T-cell (primary cell): Measurements from ENCODE around the gene DSCAM. TPM values are rescaled to one million over a fixed set of nuclear protein-coding genes. Genes with fewer than 3 reads are reported as not detected.

Experiments used
- ATAC-seq, 4 experiments: fragments of 200-7000 bp in 3 of 4; fragments of 150-1000 bp in 1 of 4; cut with Tn5 transposase; replicated peaks in 1 of 4; 1 replicate in 3 of 4; 2 replicates in 1 of 4; pipeline ENCODE4 v1.10.0; 2021; ENCODE audit warnings: moderate library complexity in 3 of 4, mild to moderate bottlenecking in 2 of 4, moderate number of reproducible peaks in 1 of 4
- CTCF ChIA-PET, 2 donors: fragments of 300-600 bp; sonication (Branson Sonifier 250); formaldehyde crosslinking; loops; one replicate each; lab custom pipeline; 2022; ENCODE audit warnings: antibody characterized with exemption in 2 of 2; lab: Charles Lee
- POLR2A ChIA-PET, 2 donors: fragments of 300-600 bp; sonication (Branson Sonifier 250); formaldehyde crosslinking; loops; one replicate each; lab custom pipeline; 2022; ENCODE audit warnings: antibody characterized with exemption in 2 of 2; lab: Charles Lee
- DNase-seq, 35 experiments: peaks; one replicate each; pipeline versions ENCODE4 v3.0.0 to v3.0.0-alpha.2; 2013 to 2023
- H3K27ac ChIP-seq: one replicate; pipeline ENCODE4 v1.5.1; 2013; ENCODE audit warnings: low read length
- H3K27me3 ChIP-seq, 2 experiments: replicated peaks in 1 of 2; 1 replicate in 1 of 2; 2 replicates in 1 of 2; pipeline versions ENCODE4 v1.6.1 to v1.7.0; 2013; ENCODE audit warnings: low read length in 1 of 2, mixed read lengths in 1 of 2; ENCODE audit not compliant: control insufficient read depth in 2 of 2, insufficient read depth in 2 of 2; ENCODE audit errors: extremely low read depth in 1 of 2
- H3K36me3 ChIP-seq, 2 donors: 1 replicate in 1 of 2; 2 replicates in 1 of 2; pipeline versions ENCODE4 v1.6.1 to v1.7.0; 2013; ENCODE audit warnings: low read length in 1 of 2; ENCODE audit not compliant: control insufficient read depth in 2 of 2, insufficient read depth in 1 of 2; ENCODE audit errors: extremely low read depth in 1 of 2
- H3K4me1 ChIP-seq, 2 experiments: 1 replicate in 1 of 2; 2 replicates in 1 of 2; pipeline versions ENCODE4 v1.6.1 to v1.7.0; 2013; ENCODE audit warnings: low read length in 2 of 2, mixed read lengths in 1 of 2; ENCODE audit not compliant: insufficient read depth in 2 of 2, control insufficient read depth in 1 of 2; ENCODE audit errors: extremely low read depth in 1 of 2
- H3K4me3 ChIP-seq, 2 donors: 1 replicate in 1 of 2; 2 replicates in 1 of 2; pipeline versions ENCODE4 v1.5.1 to v1.7.0; 2013; ENCODE audit warnings: mild to moderate bottlenecking in 2 of 2, low read length in 1 of 2, moderate library complexity in 1 of 2; ENCODE audit not compliant: control insufficient read depth in 1 of 2; ENCODE audit errors: extremely low read depth in 1 of 2
- H3K9me3 ChIP-seq: 2 replicates; pipeline ENCODE4 v1.7.0; 2013
- H3K27ac Mint-ChIP-seq, 2 donors: one replicate each; pipeline ENCODE4 v1.8.0; 2020 to 2021; ENCODE audit warnings: mild to moderate bottlenecking in 2 of 2, mixed read lengths in 2 of 2
- H3K27me3 Mint-ChIP-seq, 2 donors: one replicate each; pipeline ENCODE4 v1.8.0; 2021 to 2022; ENCODE audit warnings: mixed read lengths in 2 of 2
- H3K36me3 Mint-ChIP-seq: one replicate; pipeline ENCODE4 v1.8.0; 2021; ENCODE audit warnings: mixed read lengths
- H3K4me1 Mint-ChIP-seq, 3 donors: one replicate each; pipeline ENCODE4 v1.8.0; 2020 to 2022; ENCODE audit warnings: mixed read lengths in 3 of 3, mild to moderate bottlenecking in 1 of 3
- H3K4me3 Mint-ChIP-seq, 3 donors: one replicate each; pipeline ENCODE4 v1.8.0; 2020 to 2022; ENCODE audit warnings: mild to moderate bottlenecking in 3 of 3, mixed read lengths in 3 of 3, moderate library complexity in 3 of 3
- H3K9me3 Mint-ChIP-seq, 3 donors: one replicate each; pipeline ENCODE4 v1.8.0; 2020 to 2022; ENCODE audit warnings: mixed read lengths in 3 of 3
- WGBS: methylation state at CpG from one replicate; pipeline ENCODE4 v1.1.5; 2013; ENCODE audit warnings: missing lambda C conversion rate; ENCODE audit not compliant: insufficient coverage; 5-methylcytosine and 5-hydroxymethylcytosine counted together
- total RNA-seq, 35 experiments: library from RNA in 6 of 35; stranded (reverse) in 6 of 35; fragments of 120-200 nt in 1 of 35; gene quantifications; one replicate each; pipeline versions ENCODE4 v1.2.1 to v1.2.4 and lab custom pipeline; 2013 to 2026

DSCAM gene
- total RNA-seq, 5 donors from 2014 or later (not counting 1 experiment from before 2014, with no cell fraction given), result not detected

DNA sequence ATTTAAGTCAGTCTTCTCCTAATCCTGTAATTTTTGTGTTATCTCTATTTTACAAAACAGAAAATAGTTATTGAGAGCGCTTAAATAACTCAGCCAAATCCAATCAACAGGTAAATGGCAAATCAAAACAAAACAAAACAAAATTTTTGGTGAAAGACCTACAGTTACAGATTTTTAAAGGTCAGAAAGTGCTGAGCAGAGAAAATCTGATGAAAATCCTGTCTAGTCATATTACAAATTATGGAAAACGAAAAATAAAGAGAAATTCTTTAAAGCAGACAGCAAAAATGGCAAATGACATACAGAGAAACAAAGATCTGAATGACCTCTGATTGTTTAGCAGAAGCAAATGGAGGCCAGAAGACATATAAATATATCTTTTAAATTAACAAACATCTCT is 497.4 kb downstream of the DSCAM start:
- Mint-ChIP-seq H3K27me3 (no peaks in the 10 kb centered on the region), H3K36me3 (no peaks in the 10 kb centered on the region), H3K27ac (no peak overlapping the region), H3K4me3 (no peak overlapping the region), H3K4me1 (no peaks in the 10 kb centered on the region), H3K9me3 (peaks cover 3 to 14% (median 4%) of the 10 kb centered on the region in 3 donors)
- DNase-seq (no peak), ATAC-seq (no peak)
- ChIA-PET POLR2A (no interaction called here), CTCF (no interaction called here)
- Histone ChIP-seq H3K36me3 (no peaks in the 10 kb centered on the region), H3K9me3 (no peaks in the 10 kb centered on the region), H3K27ac (no peak overlapping the region), H3K27me3 (no peaks in the 10 kb centered on the region), H3K4me1 (no peaks in the 10 kb centered on the region), H3K4me3 (no peak overlapping the region)
- no CpG with 5 or more reads among the region's 2 CpGs for WGBS

DNA sequence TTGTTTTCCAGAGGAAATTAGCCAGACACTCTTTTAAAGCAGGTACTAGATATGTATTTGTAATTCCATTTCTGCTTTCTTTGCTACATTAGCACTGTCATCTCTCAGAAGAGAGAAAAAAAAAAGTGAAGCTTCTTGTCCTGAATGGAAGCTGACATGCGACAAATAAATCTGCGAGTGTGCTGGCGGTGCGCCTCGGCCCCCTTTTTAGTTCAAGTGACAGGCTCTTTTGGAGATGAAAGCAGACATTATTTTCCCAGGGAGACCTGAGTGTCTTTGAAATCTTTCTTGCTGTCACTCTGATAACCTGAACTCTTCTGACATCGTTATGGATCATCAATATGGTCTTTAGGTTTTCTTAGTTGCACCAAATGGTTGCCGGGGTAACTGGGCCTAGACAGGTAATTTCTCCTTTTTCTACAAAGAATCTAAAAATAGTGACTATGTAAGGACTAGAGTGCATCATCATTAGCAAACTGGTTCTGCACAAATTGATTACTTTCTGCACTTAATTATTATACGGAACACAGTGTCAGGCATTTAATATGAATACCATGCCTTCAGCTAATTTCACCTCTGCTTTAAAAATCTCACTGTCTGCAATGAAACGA is 501.1 kb downstream of the DSCAM start:
- 98% methylated on average over 5 of the region's 9 CpGs for WGBS
- H3K9me3 Mint-ChIP-seq, result peaks cover 0 to 5% (median 4%) of the 10 kb centered on the region in 3 donors
- H3K27me3 Mint-ChIP-seq, result no peaks in the 10 kb centered on the region

DNA sequence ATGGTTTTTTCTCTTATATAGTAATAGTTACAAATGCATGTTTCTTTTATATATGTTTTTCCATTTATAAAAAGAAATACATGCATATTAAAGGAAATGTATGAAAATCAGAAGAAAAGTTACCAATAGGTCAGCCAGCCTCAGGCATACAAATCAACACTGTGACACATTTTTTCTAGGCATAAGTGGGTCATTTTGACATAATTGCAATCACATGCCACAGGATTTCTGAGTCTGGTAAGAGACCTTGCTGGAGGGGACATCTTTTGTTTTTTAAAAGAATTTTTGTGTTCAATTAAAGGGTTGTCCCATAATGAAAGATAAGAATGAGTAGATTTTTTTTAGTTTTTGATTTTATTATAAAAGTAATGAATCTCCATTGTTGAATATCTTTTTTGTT is 506.6 kb downstream of the DSCAM start:
- Mint-ChIP-seq H3K4me3 (no peak overlapping the region), H3K27me3 (no peaks in the 10 kb centered on the region), H3K27ac (no peak overlapping the region), H3K4me1 (no peaks in the 10 kb centered on the region), H3K36me3 (no peaks in the 10 kb centered on the region), H3K9me3 (peaks cover 2 to 9% (median 3%) of the 10 kb centered on the region in 3 donors)
- POLR2A ChIA-PET, result no interaction called here
- CTCF ChIA-PET, result no interaction called here
- Histone ChIP-seq H3K36me3 (no peaks in the 10 kb centered on the region), H3K27ac (no peak overlapping the region), H3K4me3 (no peak overlapping the region), H3K4me1 (no peaks in the 10 kb centered on the region), H3K27me3 (no peaks in the 10 kb centered on the region), H3K9me3 (no peaks in the 10 kb centered on the region)
- DNase-seq, result no peak
- ATAC-seq, result no peak

More for the DNA sequence above, 501.1 kb downstream of the DSCAM start:
- Histone ChIP-seq H3K36me3 (no peaks in the 10 kb centered on the region), H3K27me3 (no peaks in the 10 kb centered on the region), H3K27ac (no peak overlapping the region), H3K4me3 (no peak overlapping the region), H3K4me1 (no peaks in the 10 kb centered on the region), H3K9me3 (no peaks in the 10 kb centered on the region)
- ATAC-seq, result no peak
- H3K4me1 Mint-ChIP-seq, result no peaks in the 10 kb centered on the region
- ChIA-PET CTCF (no interaction called here), POLR2A (no interaction called here)
- DNase-seq, result no peak
- H3K36me3 Mint-ChIP-seq, result no peaks in the 10 kb centered on the region
- H3K4me3 Mint-ChIP-seq, result no peak overlapping the region
- no peak overlapping the region for H3K27ac Mint-ChIP-seq

DNA sequence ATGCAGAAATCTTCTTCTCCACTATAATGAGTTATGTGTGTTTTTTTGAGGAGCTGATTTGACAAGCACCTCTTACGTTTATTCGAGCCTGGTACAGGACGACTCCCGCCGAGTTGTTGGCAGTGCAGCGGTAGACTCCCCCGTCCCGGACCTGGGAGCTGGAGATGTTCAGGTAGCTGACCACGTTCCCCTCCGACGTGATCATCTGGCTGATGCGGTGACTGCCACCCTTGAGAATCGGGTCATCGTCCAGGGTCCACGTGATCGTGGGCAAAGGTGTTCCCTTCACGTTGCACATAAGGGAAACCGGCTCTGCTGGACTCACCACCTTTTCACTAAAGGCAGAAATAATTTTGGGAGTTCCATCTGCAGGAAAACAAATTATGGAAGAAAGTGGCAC is 507.9 kb downstream of the DSCAM start:
- Histone ChIP-seq H3K4me3 (no peak overlapping the region), H3K27me3 (no peaks in the 10 kb centered on the region), H3K27ac (no peak overlapping the region), H3K36me3 (no peaks in the 10 kb centered on the region), H3K9me3 (no peaks in the 10 kb centered on the region), H3K4me1 (no peaks in the 10 kb centered on the region)
- ATAC-seq, result no peak
- Mint-ChIP-seq H3K4me1 (no peaks in the 10 kb centered on the region), H3K27ac (no peak overlapping the region), H3K4me3 (no peak overlapping the region), H3K36me3 (no peaks in the 10 kb centered on the region), H3K27me3 (no peaks in the 10 kb centered on the region), H3K9me3 (peaks cover 2 to 6% (median 3%) of the 10 kb centered on the region in 3 donors)
- DNase-seq, result no peak
- POLR2A ChIA-PET, result no interaction called here
- CTCF ChIA-PET, result no interaction called here
- WGBS, result 93% methylated on average over 13 of the region's 18 CpGs

DNA sequence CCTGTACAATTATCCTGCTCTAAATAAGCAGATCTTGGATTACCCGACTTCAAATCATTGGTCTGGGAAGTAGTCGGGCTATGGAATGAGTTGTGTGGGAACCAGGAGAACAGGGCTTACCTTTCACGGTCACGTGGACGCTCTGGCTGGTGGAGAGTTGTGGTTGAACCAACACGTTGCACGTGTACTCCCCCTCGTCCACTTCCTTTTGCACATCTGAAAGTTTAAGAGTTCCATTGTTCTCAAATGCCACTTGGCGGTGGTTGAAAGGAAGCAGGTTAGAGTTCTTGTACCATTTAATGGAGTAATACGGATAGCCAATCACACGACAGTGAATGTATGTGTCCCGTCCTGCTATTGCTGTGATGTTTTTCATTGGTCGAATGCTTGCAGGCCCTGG is 509.0 kb downstream of the DSCAM start:
- POLR2A ChIA-PET, result no interaction called here
- H3K4me3 ChIP-seq, result no peak overlapping the region
- H3K36me3 ChIP-seq, result no peaks in the 10 kb centered on the region

DNA sequence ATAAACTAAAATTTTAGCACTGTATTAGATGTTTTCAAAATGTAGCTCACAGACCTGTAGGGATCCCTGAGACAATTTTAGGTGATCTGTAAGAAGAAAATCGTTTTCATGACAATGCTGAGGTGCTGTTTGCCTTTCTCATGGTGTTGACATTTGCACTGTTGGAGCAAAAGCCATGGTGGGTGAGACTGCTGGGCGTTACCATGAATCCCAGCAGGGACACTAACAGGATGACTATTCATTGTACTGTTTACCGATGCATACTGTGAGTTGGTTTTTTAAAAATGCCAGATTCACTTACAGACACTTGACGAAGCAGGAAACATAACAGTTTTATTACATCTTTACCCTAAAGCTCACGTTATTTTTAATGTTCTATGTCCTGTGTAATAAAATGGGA is 511.3 kb downstream of the DSCAM start:
- Mint-ChIP-seq H3K4me3 (no peak overlapping the region), H3K36me3 (no peaks in the 10 kb centered on the region), H3K27ac (no peak overlapping the region), H3K4me1 (no peaks in the 10 kb centered on the region), H3K9me3 (peaks cover 2 to 6% (median 3%) of the 10 kb centered on the region in 3 donors), H3K27me3 (no peaks in the 10 kb centered on the region)
- no peak overlapping the region for H3K27ac ChIP-seq
- H3K4me3 ChIP-seq, result no peak overlapping the region
- ChIA-PET CTCF (no interaction called here), POLR2A (no interaction called here)
- no peak for ATAC-seq
- WGBS, result 0% methylated on average over 1 of the region's 5 CpGs
- no peaks in the 10 kb centered on the region for H3K9me3 ChIP-seq
- no peaks in the 10 kb centered on the region for H3K27me3 ChIP-seq
- H3K4me1 ChIP-seq, result no peaks in the 10 kb centered on the region
- H3K36me3 ChIP-seq, result no peaks in the 10 kb centered on the region
- DNase-seq, result no peak

More for the DNA sequence above, 509.0 kb downstream of the DSCAM start:
- WGBS, result 83% methylated on average over 10 of the region's 13 CpGs
- no peak overlapping the region for H3K27ac Mint-ChIP-seq
- Histone ChIP-seq H3K9me3 (no peaks in the 10 kb centered on the region), H3K27ac (no peak overlapping the region), H3K27me3 (no peaks in the 10 kb centered on the region), H3K4me1 (no peaks in the 10 kb centered on the region)
- H3K4me3 Mint-ChIP-seq, result no peak overlapping the region
- H3K36me3 Mint-ChIP-seq, result no peaks in the 10 kb centered on the region
- ATAC-seq (no peak), DNase-seq (no peak)
- no peaks in the 10 kb centered on the region for H3K27me3 Mint-ChIP-seq
- H3K9me3 Mint-ChIP-seq, result peaks cover 2 to 6% (median 3%) of the 10 kb centered on the region in 3 donors
- H3K4me1 Mint-ChIP-seq, result no peaks in the 10 kb centered on the region
- CTCF ChIA-PET, result no interaction called here

DNA sequence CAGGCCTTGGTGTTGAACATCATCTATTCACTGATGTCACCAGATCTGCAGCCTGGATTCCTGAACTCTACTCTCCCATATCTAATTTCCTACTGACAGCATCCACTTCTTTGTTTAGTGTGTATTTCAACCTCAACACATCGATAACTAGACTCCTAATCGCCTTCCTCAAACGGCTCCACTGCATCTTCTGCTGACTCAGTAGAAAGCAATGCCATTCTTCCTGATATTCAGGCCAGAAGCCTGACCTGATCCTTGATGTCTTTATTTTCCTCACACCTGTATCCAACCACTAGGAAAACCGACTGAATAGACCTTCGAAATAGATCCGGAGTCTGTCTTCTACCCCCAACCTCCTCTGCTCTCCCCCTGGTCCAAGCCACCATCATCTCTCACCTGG is 512.8 kb downstream of the DSCAM start:
- Histone ChIP-seq H3K9me3 (no peaks in the 10 kb centered on the region), H3K4me3 (no peak overlapping the region), H3K36me3 (no peaks in the 10 kb centered on the region), H3K27me3 (no peaks in the 10 kb centered on the region), H3K27ac (no peak overlapping the region), H3K4me1 (no peaks in the 10 kb centered on the region)
- H3K9me3 Mint-ChIP-seq, result peaks cover 2 to 6% (median 3%) of the 10 kb centered on the region in 3 donors
- no peak overlapping the region for H3K27ac Mint-ChIP-seq
- 93% methylated on average over 4 of the region's 6 CpGs for WGBS
- no peaks in the 10 kb centered on the region for H3K36me3 Mint-ChIP-seq
- no peaks in the 10 kb centered on the region for H3K4me1 Mint-ChIP-seq
- H3K27me3 Mint-ChIP-seq, result no peaks in the 10 kb centered on the region
- H3K4me3 Mint-ChIP-seq, result no peak overlapping the region
- ATAC-seq (no peak), DNase-seq (no peak)
- ChIA-PET CTCF (no interaction called here), POLR2A (no interaction called here)
